ENCODE data around the gene DISC1. TPM values are rescaled to one million over a fixed set of nuclear protein-coding genes. Genes with fewer than 3 reads are reported as not detected.

The DISC1 gene
- total RNA-seq, 1 experiment from 2014 or later = 2.1 TPM

- Mint-ChIP-seq H3K4me1 (ENCODE audit: insufficient read depth, unreplicated experiment) (peaks cover 9% of the 10 kb centered on the region), H3K9me3 (ENCODE audit: unreplicated experiment) (no peaks in the 10 kb centered on the region), H3K4me3 (ENCODE audit: unreplicated experiment) (no peak overlapping the region), H3K36me3 (ENCODE audit: insufficient read depth, unreplicated experiment) (no peaks in the 10 kb centered on the region), H3K27me3 (ENCODE audit: insufficient read depth, unreplicated experiment) (no peaks in the 10 kb centered on the region), H3K27ac (ENCODE audit: low read depth, unreplicated experiment) (peak overlapping the region; percentile 76)
- CTCF ChIA-PET = no interaction called here
- intact Hi-C loops (cut with micrococcal nuclease) = no loop called here
- TF ChIP-seq CTCF (IDR thresholded peaks at IDR 0.05; ENCODE audit: unreplicated experiment) = no peak
- DNase-seq (ENCODE audit: unreplicated experiment) = peak; percentile 39
- POLR2A ChIA-PET = interaction anchor here (1.0 to 1.1 kb wide), 6 partner anchors 27 to 635 kb away, joined by 3 to 5 read pairs (median 3); partner anchors contain the start of gene SIPA1L2
- BruUV-seq (replicated peaks) = no TSS peak
Observed at GRCh38 chr1:231993968-231994455, 367.4 kb downstream of the DISC1 start.

GRCh38 chr1:231998791-231999190, 372.2 kb downstream of the DISC1 start:
- peaks cover 6% of the 10 kb centered on the region for H3K4me1 Mint-ChIP-seq (ENCODE audit: insufficient read depth, unreplicated experiment)
- ChIA-PET CTCF (interaction anchor here (0.8 to 0.9 kb wide), 3 partner anchors 12 to 548 kb away, joined by 3 to 4 read pairs (median 3); no protein-coding TSS in a partner anchor), POLR2A (interaction anchor here (0.6 to 1.1 kb wide), 4 partner anchors 9 to 148 kb away, joined by 3 to 5 read pairs (median 3); no protein-coding TSS in a partner anchor)
- DNase-seq (ENCODE audit: unreplicated experiment) = no peak
- no TSS peak for BruUV-seq (replicated peaks)
- H3K4me3 Mint-ChIP-seq (ENCODE audit: unreplicated experiment) = no peak overlapping the region
- no peak for TF ChIP-seq CTCF (IDR thresholded peaks at IDR 0.05; ENCODE audit: unreplicated experiment)
- H3K36me3 Mint-ChIP-seq (ENCODE audit: insufficient read depth, unreplicated experiment) = no peaks in the 10 kb centered on the region
- intact Hi-C loops (cut with micrococcal nuclease) = no loop called here
- H3K27ac Mint-ChIP-seq (ENCODE audit: low read depth, unreplicated experiment) = no peak overlapping the region
- no peaks in the 10 kb centered on the region for H3K27me3 Mint-ChIP-seq (ENCODE audit: insufficient read depth, unreplicated experiment)
- no peaks in the 10 kb centered on the region for H3K9me3 Mint-ChIP-seq (ENCODE audit: unreplicated experiment)

- H3K4me3 Mint-ChIP-seq (ENCODE audit: unreplicated experiment) = no peak overlapping the region
- no peak for DNase-seq (ENCODE audit: unreplicated experiment)
- peaks cover 16% of the 10 kb centered on the region for H3K9me3 Mint-ChIP-seq (ENCODE audit: unreplicated experiment)
- H3K4me1 Mint-ChIP-seq (ENCODE audit: insufficient read depth, unreplicated experiment) = no peaks in the 10 kb centered on the region
- no peak overlapping the region for H3K27ac Mint-ChIP-seq (ENCODE audit: low read depth, unreplicated experiment)
- CTCF ChIA-PET = interaction anchor here (0.6 kb wide), 2 partner anchors 102 to 1499 kb away, joined by 3 read pairs; no protein-coding TSS in a partner anchor
- no peak for TF ChIP-seq CTCF (IDR thresholded peaks at IDR 0.05; ENCODE audit: unreplicated experiment)
- BruUV-seq (replicated peaks) = no TSS peak
- intact Hi-C loops (cut with micrococcal nuclease) = no loop called here
- POLR2A ChIA-PET = interaction anchor here (0.6 kb wide), 1 partner anchor 98 kb away, joined by 3 read pairs; no protein-coding TSS in a partner anchor
- no peaks in the 10 kb centered on the region for H3K27me3 Mint-ChIP-seq (ENCODE audit: insufficient read depth, unreplicated experiment)
- no peaks in the 10 kb centered on the region for H3K36me3 Mint-ChIP-seq (ENCODE audit: insufficient read depth, unreplicated experiment)
Observed at GRCh38 chr1:232005300-232005699, 378.7 kb downstream of the DISC1 start.

GRCh38 chr1:232009741-232010140, 383.2 kb downstream of the DISC1 start:
- Mint-ChIP-seq H3K4me3 (ENCODE audit: unreplicated experiment) (no peak overlapping the region), H3K9me3 (ENCODE audit: unreplicated experiment) (peaks cover 16% of the 10 kb centered on the region), H3K27ac (ENCODE audit: low read depth, unreplicated experiment) (no peak overlapping the region), H3K36me3 (ENCODE audit: insufficient read depth, unreplicated experiment) (no peaks in the 10 kb centered on the region), H3K4me1 (ENCODE audit: insufficient read depth, unreplicated experiment) (no peaks in the 10 kb centered on the region), H3K27me3 (ENCODE audit: insufficient read depth, unreplicated experiment) (no peaks in the 10 kb centered on the region)
- ChIA-PET POLR2A (interaction anchor here (0.7 kb wide), 1 partner anchor 12 kb away, joined by 3 read pairs; no protein-coding TSS in a partner anchor), CTCF (interaction anchor here (0.7 kb wide), 1 partner anchor 10 kb away, joined by 3 read pairs; no protein-coding TSS in a partner anchor)
- BruUV-seq (replicated peaks) = no TSS peak
- peak; percentile 12 for DNase-seq (ENCODE audit: unreplicated experiment)
- intact Hi-C loops (cut with micrococcal nuclease) = no loop called here
- no peak for TF ChIP-seq CTCF (IDR thresholded peaks at IDR 0.05; ENCODE audit: unreplicated experiment)

Measured in MCF 10A (cell line).